Effector memory CD4-positive, alpha-beta T cell (primary cell): ENCODE measurements around the gene ARHGAP8.

Source experiments
- DNase-seq, 3 donors: peaks; one replicate each; pipeline ENCODE4 v3.0.0-alpha.2; 2020
- H3K27ac ChIP-seq: 2 replicates; pipeline ENCODE4 v1.7.0; 2013; ENCODE audit warnings: mild to moderate bottlenecking, low read length, moderate library complexity; ENCODE audit not compliant: insufficient read depth, poor library complexity, severe bottlenecking
- H3K27me3 ChIP-seq: replicated peaks from 2 replicates; pipeline ENCODE4 v1.7.0; 2013; ENCODE audit warnings: mild to moderate bottlenecking, low read length; ENCODE audit not compliant: insufficient read depth, control insufficient read depth, poor library complexity, severe bottlenecking
- H3K36me3 ChIP-seq: 2 replicates; pipeline ENCODE4 v1.7.0; 2013; ENCODE audit warnings: mild to moderate bottlenecking, low read length, moderate library complexity; ENCODE audit not compliant: control insufficient read depth, insufficient read depth
- H3K4me1 ChIP-seq: 2 replicates; pipeline ENCODE4 v1.7.0; 2013; ENCODE audit warnings: low read length, mild to moderate bottlenecking; ENCODE audit not compliant: control insufficient read depth, insufficient read depth, poor library complexity, severe bottlenecking
- H3K4me3 ChIP-seq: 2 replicates; pipeline ENCODE4 v1.7.0; 2013; ENCODE audit warnings: low read length, low read depth, mild to moderate bottlenecking; ENCODE audit not compliant: insufficient read depth, poor library complexity, severe bottlenecking
- H3K9me3 ChIP-seq: 2 replicates; pipeline ENCODE4 v1.7.0; 2013; ENCODE audit warnings: mild to moderate bottlenecking, low read length, moderate library complexity; ENCODE audit not compliant: control insufficient read depth

ARHGAP8 gene

DNA sequence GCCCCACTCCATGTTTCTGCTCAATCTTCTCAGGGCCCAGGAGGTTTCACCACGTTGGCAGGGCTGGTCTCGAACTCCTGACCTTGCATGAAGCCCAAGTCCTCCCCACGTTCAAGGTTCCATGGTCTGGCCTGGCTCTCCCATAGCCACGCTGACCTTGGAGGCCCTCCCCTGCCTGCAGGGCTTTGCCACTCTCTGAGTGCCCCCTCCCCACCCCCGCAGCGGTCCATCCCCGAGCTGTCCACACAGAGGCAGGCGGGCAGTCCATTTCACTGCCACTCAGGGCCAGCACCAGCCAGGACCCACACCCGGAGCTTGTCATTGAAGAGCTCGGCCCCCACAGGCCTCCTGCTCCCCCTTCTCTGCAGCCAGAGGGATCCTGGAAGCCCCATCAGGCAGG lies 30.7 kb downstream of the ARHGAP8 start:
- Histone ChIP-seq H3K27me3 (no peaks in the 10 kb centered on the region), H3K4me3 (no peak overlapping the region), H3K27ac (no peak overlapping the region), H3K36me3 (no peaks in the 10 kb centered on the region), H3K4me1 (no peaks in the 10 kb centered on the region), H3K9me3 (no peaks in the 10 kb centered on the region)
- DNase-seq: no peak

GRCh38 chr22:44783581-44783980 lies 31.2 kb downstream of the ARHGAP8 start:
- no peaks in the 10 kb centered on the region for H3K36me3 ChIP-seq

DNA sequence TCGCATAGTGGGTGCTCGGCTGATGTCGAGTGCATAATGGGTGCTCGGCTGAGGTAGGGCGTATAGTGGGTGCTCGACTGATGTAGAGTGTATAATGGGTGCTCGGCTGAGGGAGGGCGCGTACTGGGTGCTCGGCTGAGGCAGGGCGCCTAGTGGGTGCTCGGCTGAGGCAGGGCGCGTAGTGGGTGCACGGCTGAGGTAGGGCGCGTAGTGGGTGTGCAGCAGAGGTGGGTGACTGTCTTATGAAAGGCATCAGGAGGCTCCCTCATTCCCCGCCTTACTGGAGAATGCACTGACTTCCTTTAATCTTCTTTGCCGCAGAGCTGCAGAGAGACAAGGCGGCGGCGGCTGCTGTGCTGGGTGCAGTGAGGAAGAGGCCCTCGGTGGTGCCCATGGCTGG lies 33.8 kb downstream of the ARHGAP8 start:
- no peak overlapping the region for H3K4me3 ChIP-seq
- no peak for DNase-seq
- H3K27me3 ChIP-seq: no peaks in the 10 kb centered on the region
- no peaks in the 10 kb centered on the region for H3K36me3 ChIP-seq
- no peaks in the 10 kb centered on the region for H3K4me1 ChIP-seq
- H3K9me3 ChIP-seq: no peaks in the 10 kb centered on the region
- H3K27ac ChIP-seq: no peak overlapping the region

More at GRCh38 chr22:44783581-44783980, 31.2 kb downstream of the ARHGAP8 start:
- Histone ChIP-seq H3K4me3 (no peak overlapping the region), H3K9me3 (no peaks in the 10 kb centered on the region), H3K27ac (no peak overlapping the region), H3K27me3 (no peaks in the 10 kb centered on the region), H3K4me1 (no peaks in the 10 kb centered on the region)
- no peak for DNase-seq

GRCh38 chr22:44786610-44787009 lies 34.2 kb downstream of the ARHGAP8 start:
- Histone ChIP-seq H3K4me3 (no peak overlapping the region), H3K9me3 (no peaks in the 10 kb centered on the region)

DNA sequence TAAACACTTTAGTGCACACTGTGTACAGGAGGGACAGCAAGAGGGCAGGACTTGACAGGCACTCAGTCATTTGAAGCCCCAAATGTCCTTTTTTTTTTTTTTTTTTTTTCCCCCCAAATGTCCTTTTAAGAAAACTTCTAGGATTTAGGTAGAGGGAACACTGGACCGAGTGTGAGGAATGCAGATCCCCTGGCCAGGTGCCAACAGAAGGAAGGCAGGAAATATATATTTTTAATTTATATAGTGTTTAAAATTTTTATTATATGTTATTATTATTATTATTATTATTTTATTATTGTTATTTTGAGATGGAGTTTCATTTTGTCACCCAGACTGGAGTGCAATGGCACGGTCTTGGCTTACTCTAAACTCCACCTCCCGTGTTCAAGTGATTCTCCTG lies 35.5 kb downstream of the ARHGAP8 start:
- Histone ChIP-seq H3K36me3 (no peaks in the 10 kb centered on the region), H3K27ac (no peak overlapping the region), H3K4me1 (no peaks in the 10 kb centered on the region), H3K27me3 (no peaks in the 10 kb centered on the region), H3K4me3 (no peak overlapping the region), H3K9me3 (no peaks in the 10 kb centered on the region)
- DNase-seq: no peak

More at GRCh38 chr22:44786610-44787009, 34.2 kb downstream of the ARHGAP8 start:
- Histone ChIP-seq H3K27ac (no peak overlapping the region), H3K36me3 (no peaks in the 10 kb centered on the region), H3K27me3 (no peaks in the 10 kb centered on the region), H3K4me1 (no peaks in the 10 kb centered on the region)
- DNase-seq: no peak

- no peaks in the 10 kb centered on the region for H3K36me3 ChIP-seq
- H3K9me3 ChIP-seq: no peaks in the 10 kb centered on the region
- H3K4me1 ChIP-seq: no peaks in the 10 kb centered on the region
- DNase-seq: no peak
- no peaks in the 10 kb centered on the region for H3K27me3 ChIP-seq
- H3K27ac ChIP-seq: no peak overlapping the region
- H3K4me3 ChIP-seq: no peak overlapping the region
Observed at GRCh38 chr22:44793106-44793505, 40.7 kb downstream of the ARHGAP8 start.

GRCh38 chr22:44793506-44794172 lies 41.3 kb downstream of the ARHGAP8 start:
- DNase-seq: no peak
- no peaks in the 10 kb centered on the region for H3K4me1 ChIP-seq
- no peaks in the 10 kb centered on the region for H3K36me3 ChIP-seq
- H3K9me3 ChIP-seq: no peaks in the 10 kb centered on the region
- no peaks in the 10 kb centered on the region for H3K27me3 ChIP-seq
- H3K4me3 ChIP-seq: no peak overlapping the region
- no peak overlapping the region for H3K27ac ChIP-seq

- H3K36me3 ChIP-seq: no peaks in the 10 kb centered on the region
- no peak overlapping the region for H3K27ac ChIP-seq
- no peak for DNase-seq
- H3K4me3 ChIP-seq: no peak overlapping the region
- no peaks in the 10 kb centered on the region for H3K9me3 ChIP-seq
- no peaks in the 10 kb centered on the region for H3K4me1 ChIP-seq
- no peaks in the 10 kb centered on the region for H3K27me3 ChIP-seq
Observed at GRCh38 chr22:44795701-44796630, 43.6 kb downstream of the ARHGAP8 start.

GRCh38 chr22:44797181-44797725 lies 44.9 kb downstream of the ARHGAP8 start:
- H3K36me3 ChIP-seq: no peaks in the 10 kb centered on the region
- DNase-seq: no peak
- no peak overlapping the region for H3K27ac ChIP-seq
- no peaks in the 10 kb centered on the region for H3K27me3 ChIP-seq
- H3K4me1 ChIP-seq: no peaks in the 10 kb centered on the region
- H3K9me3 ChIP-seq: no peaks in the 10 kb centered on the region
- H3K4me3 ChIP-seq: no peak overlapping the region
